HEK293T (cell line): ENCODE results near the gene KDM2A.

Experiments used
- FOXK2 ChIP-seq: fragments of 450-650 bp; IDR thresholded peaks from 2 replicates; pipeline ENCODE4 v1.6.1; 2016; ENCODE audit warnings: mild to moderate bottlenecking
- SP1 ChIP-seq: fragments of 450-650 bp; IDR thresholded peaks from 2 replicates; pipeline ENCODE4 v1.6.1; 2017

DNA sequence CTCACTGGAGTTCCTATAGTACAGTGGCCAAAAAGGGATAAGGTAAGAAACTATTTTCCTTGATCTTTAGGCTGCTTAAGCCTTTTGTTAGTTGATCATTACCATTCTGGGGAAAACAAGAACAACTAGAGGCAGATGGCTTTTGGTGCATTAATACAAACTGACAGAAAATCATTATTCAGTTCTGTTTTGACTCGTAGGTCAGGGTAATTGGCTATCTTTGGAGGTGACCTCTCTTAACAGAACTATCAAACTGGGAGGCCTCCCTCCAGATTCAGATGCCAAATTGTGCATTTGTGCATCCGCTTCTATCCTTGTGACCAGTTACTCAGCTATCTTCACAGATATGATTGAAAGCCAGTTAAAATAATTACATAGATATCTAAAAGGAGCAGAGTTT, 124.0 kb downstream of the KDM2A start:
- no peak for TF ChIP-seq SP1
- TF ChIP-seq FOXK2, result no peak
